WTC11 (cell line): ENCODE results near the gene COLEC12.

ENCODE experiments used
- ATF1 ChIP-seq: sonication (generic); formaldehyde crosslinking; IDR thresholded peaks from 2 replicates; pipeline ENCODE4 v1.8.1; 2023; ENCODE audit warnings: mild to moderate bottlenecking, moderate library complexity, missing genetic modification reagents
- CBFB ChIP-seq: sonication (generic); formaldehyde crosslinking; IDR thresholded peaks from 2 replicates; pipeline ENCODE4 v1.8.1; 2022; ENCODE audit warnings: mild to moderate bottlenecking, low read depth, missing genetic modification reagents
- FOXJ3 ChIP-seq: sonication (generic); formaldehyde crosslinking; IDR thresholded peaks from 2 replicates; pipeline ENCODE4 v1.9.0; 2021; ENCODE audit warnings: missing genetic modification reagents, mild to moderate bottlenecking, borderline replicate concordance
- TP53 ChIP-seq: sonication (generic); formaldehyde crosslinking; IDR thresholded peaks from 2 replicates; pipeline ENCODE4 v1.8.1; 2023; ENCODE audit warnings: mild to moderate bottlenecking, missing genetic modification reagents
- TF ChIP-seq, protein P1 (sequence below): sonication (generic); formaldehyde crosslinking; conservative IDR thresholded peaks from 2 replicates; pipeline ENCODE4 v1.8.1; 2022; ENCODE audit warnings: mild to moderate bottlenecking, missing genetic modification reagents
- TF ChIP-seq, protein P2 (sequence below): fragments of 200-600 bp; IDR thresholded peaks from 2 replicates; pipeline ENCODE4 v1.8.0; 2022; ENCODE audit warnings: antibody characterized with exemption
- TF ChIP-seq, protein P3 (sequence below): sonication (generic); formaldehyde crosslinking; IDR thresholded peaks from 2 replicates; pipeline ENCODE4 v1.8.1; 2023; ENCODE audit warnings: mild to moderate bottlenecking, missing genetic modification reagents, moderate library complexity
- TF ChIP-seq, protein P4 (sequence below): sonication (generic); formaldehyde crosslinking; IDR thresholded peaks from 2 replicates; pipeline ENCODE4 v1.8.0; 2023; ENCODE audit warnings: missing genetic modification reagents
- TF ChIP-seq, protein P5 (sequence below): sonication (generic); formaldehyde crosslinking; IDR thresholded peaks from 2 replicates; pipeline ENCODE4 v1.8.0; 2022; ENCODE audit warnings: mild to moderate bottlenecking, missing genetic modification reagents
- TF ChIP-seq, protein P6 (sequence below): sonication (generic); formaldehyde crosslinking; conservative IDR thresholded peaks from 2 replicates; pipeline ENCODE4 v1.8.1; 2023; ENCODE audit warnings: mild to moderate bottlenecking, low read depth, missing genetic modification reagents, moderate library complexity

DNA sequence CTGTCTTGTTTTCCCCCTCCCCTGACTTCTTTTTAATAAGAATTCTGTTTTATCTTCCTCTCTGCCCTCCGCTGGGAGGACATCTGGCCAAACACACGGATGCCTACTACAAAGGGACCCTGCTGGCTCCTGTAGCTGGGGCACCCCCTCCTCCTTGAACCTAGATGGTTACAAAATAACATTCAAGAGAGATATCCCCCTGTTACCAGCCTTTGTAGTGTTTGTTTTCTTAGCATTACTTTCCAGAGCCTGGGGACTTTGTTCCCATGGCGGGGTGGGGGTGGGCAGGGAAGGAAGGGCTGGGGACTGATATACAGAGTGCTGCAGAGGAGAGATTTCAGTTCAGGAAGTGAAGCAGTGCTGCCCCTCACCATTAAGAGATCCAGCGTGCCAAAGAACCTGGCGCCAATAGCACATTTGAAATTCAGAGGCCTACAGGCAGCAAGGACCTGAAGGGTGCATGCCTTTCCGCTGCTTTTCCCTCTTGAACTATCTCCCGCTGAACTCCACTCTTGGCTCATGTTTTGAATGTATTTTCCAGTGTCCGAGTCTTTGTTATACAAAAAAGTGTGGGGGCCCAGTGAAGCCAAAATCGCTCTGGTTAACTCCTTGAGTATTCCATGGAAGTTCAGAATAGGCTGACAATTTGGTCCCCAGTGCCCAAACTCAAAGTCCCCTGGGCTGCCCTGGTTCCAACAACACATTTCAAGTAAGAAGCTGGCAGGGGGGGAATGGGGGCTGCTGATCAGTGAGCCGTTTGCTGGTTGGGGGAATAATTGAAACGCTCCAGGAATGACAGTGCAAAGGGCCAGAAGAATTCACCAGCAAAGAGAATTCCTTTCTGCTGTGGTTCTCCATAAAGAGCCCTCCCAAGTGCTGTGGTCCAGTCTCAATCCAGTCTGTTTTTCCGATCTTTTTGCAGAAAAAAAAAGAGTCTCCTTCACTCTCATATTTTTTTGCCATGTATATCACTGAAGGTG is 137.9 kb downstream of the COLEC12 start:
- TF ChIP-seq, protein P1, sequence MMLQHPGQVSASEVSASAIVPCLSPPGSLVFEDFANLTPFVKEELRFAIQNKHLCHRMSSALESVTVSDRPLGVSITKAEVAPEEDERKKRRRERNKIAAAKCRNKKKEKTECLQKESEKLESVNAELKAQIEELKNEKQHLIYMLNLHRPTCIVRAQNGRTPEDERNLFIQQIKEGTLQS (CRISPR knock-in tag): no peak
- TF ChIP-seq, protein P2, sequence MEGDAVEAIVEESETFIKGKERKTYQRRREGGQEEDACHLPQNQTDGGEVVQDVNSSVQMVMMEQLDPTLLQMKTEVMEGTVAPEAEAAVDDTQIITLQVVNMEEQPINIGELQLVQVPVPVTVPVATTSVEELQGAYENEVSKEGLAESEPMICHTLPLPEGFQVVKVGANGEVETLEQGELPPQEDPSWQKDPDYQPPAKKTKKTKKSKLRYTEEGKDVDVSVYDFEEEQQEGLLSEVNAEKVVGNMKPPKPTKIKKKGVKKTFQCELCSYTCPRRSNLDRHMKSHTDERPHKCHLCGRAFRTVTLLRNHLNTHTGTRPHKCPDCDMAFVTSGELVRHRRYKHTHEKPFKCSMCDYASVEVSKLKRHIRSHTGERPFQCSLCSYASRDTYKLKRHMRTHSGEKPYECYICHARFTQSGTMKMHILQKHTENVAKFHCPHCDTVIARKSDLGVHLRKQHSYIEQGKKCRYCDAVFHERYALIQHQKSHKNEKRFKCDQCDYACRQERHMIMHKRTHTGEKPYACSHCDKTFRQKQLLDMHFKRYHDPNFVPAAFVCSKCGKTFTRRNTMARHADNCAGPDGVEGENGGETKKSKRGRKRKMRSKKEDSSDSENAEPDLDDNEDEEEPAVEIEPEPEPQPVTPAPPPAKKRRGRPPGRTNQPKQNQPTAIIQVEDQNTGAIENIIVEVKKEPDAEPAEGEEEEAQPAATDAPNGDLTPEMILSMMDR: no peak
- TF ChIP-seq, protein P3, sequence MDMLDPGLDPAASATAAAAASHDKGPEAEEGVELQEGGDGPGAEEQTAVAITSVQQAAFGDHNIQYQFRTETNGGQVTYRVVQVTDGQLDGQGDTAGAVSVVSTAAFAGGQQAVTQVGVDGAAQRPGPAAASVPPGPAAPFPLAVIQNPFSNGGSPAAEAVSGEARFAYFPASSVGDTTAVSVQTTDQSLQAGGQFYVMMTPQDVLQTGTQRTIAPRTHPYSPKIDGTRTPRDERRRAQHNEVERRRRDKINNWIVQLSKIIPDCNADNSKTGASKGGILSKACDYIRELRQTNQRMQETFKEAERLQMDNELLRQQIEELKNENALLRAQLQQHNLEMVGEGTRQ (CRISPR knock-in tag): no peak
- TF ChIP-seq, protein P4, sequence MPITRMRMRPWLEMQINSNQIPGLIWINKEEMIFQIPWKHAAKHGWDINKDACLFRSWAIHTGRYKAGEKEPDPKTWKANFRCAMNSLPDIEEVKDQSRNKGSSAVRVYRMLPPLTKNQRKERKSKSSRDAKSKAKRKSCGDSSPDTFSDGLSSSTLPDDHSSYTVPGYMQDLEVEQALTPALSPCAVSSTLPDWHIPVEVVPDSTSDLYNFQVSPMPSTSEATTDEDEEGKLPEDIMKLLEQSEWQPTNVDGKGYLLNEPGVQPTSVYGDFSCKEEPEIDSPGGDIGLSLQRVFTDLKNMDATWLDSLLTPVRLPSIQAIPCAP: no peak
- TF ChIP-seq CBFB (CRISPR knock-in tag): no peak
- TF ChIP-seq, protein P5, sequence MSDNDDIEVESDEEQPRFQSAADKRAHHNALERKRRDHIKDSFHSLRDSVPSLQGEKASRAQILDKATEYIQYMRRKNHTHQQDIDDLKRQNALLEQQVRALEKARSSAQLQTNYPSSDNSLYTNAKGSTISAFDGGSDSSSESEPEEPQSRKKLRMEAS: no peak
- no peak for TF ChIP-seq FOXJ3 (CRISPR knock-in tag)
- TF ChIP-seq, protein P6, sequence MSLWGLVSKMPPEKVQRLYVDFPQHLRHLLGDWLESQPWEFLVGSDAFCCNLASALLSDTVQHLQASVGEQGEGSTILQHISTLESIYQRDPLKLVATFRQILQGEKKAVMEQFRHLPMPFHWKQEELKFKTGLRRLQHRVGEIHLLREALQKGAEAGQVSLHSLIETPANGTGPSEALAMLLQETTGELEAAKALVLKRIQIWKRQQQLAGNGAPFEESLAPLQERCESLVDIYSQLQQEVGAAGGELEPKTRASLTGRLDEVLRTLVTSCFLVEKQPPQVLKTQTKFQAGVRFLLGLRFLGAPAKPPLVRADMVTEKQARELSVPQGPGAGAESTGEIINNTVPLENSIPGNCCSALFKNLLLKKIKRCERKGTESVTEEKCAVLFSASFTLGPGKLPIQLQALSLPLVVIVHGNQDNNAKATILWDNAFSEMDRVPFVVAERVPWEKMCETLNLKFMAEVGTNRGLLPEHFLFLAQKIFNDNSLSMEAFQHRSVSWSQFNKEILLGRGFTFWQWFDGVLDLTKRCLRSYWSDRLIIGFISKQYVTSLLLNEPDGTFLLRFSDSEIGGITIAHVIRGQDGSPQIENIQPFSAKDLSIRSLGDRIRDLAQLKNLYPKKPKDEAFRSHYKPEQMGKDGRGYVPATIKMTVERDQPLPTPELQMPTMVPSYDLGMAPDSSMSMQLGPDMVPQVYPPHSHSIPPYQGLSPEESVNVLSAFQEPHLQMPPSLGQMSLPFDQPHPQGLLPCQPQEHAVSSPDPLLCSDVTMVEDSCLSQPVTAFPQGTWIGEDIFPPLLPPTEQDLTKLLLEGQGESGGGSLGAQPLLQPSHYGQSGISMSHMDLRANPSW (CRISPR knock-in tag): no peak
- no peak for TF ChIP-seq TP53 (CRISPR knock-in tag)
- no peak for TF ChIP-seq ATF1
